Stimulated activated CD4-positive, alpha-beta T cell treated with anti-CD3 and anti-CD28 coated beads, Interleukin-4, amount 100 ng/mL, for 4 hours (primary cell): ENCODE measurements around the gene TF.

Experiments used
- DNase-seq, 2 experiments: peaks; one replicate each; pipeline ENCODE4 v3.0.0-alpha.2; 2020

The TF gene

DNA sequence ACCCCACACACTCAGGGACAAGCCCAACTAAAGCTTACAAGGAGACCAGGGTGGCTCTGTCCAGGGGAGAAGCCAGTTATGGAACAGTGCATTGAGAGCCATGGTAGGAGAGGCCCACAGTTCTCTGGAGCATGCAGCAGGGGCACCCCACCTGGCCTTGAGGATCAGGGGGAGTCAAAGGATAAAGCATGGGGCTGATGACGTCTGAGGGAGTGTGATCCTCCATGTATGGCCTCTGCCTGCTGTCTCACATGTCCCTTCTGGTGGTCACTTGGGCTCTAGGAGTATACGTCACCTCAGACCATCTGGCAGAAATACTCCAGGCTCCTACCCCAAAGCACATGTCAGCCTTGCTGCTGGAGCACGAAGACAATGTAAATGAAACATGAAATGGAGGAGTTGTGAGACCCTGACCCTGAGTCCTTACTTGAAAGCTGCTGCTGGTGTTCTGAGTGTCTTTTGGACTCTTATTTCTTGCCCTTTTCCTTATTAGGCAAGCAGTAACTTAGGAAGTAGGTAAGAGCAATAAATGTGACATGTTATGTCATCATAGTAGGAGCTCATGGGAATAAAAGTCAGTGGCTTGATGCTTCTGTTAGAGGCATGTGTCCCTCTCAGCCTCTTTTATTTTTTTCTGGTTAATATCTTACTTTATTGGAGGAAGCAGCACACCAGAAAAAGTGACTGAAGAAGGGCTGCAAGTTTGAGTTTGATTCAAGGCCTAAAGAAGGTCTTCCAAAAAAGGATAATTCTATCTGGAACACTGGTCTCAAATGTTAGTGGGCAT, 74.9 kb downstream of the TF start:
- no peak for DNase-seq

DNA sequence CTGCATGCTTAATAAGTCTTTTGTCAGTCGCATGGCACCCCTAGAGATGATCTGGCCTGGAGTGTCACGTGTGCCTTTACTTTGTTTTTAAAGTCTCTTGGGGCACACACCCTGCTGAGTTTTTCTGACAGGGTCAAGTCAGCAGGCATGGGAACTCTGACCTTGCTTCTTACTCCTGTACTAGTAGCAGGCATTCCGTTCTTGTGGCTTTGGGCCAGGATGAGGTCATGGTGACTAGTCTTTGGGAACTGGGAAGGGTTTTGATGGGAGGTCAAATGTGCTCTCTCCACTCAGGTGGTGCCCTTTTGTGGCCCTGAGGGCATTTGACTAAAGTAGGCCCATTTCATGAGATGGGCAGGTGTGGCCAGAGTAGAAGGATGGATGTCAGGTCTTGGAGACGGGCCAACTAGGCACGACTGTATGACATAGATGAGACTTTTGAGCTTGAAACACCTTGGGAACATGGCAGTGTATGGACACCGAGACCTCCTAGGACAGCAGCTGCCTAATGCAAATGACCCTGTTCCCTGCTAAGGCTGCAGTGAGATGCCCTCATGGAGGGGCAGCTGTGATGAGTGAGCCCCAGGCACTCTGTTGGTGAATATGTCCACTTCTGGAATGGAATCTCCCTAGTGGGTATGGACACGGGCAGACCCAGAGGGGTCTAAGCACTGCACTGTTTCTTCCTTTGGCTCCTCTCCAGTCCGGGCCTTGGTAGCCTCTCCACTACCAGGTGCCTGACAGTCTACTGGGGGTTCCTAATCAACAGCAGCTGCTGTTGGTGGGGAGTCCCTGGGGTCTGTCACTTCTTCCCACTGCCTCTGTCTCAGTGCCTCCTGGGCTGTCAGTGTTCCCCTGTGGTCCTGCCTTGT, 75.8 kb downstream of the TF start:
- no peak for DNase-seq

DNA sequence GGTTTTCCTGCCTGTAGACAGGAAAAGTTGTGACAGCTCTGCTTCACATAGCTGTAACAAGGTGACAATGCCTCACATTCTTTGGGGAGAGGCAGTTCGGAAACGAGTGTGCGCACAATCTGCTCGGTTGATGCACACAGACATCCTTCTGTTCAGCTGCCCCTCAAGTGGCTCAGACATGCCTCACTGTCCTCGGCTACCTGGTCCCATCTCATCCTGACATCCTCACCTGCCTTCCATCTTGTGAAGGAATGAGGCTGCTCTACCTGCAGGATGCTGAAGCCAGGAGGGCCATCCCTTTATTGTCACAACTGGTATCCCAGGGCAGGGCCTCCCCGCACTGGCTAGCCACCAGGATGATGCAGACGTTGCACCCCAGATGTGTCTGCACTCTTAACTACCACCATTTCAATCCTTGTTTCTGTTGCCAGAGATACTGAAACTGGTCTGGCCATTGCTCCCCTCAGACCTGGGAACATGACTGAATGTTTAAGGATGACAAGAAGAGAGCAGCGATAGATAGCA, 78.8 kb downstream of the TF start:
- DNase-seq = no peak

DNA sequence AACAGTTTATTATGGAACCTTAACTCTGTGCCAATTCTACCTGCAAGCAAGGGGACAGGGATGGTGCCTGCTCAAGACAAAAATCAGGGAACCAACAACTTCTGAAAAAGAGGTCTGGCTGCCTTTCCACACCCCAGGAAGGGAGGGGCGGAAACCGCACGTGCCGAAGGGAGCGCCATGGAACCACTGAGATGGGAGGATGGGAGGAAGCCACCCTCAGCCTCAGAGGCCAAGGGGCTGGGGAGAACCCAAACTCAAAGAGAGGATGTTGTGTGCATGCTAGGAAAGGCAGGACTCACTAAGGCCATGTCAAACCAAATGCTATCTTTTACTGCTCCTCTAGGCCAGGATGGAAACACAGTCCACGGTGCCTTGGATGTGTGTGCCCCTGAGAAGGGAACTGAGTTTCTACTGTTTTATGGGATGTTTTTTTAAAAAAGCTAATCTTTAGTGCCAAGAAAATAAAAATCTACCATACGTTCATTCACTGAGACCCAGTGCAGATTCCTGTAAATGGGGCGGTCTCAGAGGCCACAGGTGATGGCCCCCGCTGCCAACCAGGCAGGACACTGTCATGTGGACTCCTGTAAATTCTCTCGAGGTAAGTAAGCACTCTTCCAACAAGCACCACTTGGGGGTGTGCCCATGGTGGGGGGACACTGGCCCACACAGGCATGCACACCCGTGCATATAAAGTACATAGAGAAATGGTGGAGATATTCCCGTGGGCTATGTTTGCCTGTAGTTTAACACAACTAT, 80.0 kb downstream of the TF start:
- DNase-seq = no peak

DNA sequence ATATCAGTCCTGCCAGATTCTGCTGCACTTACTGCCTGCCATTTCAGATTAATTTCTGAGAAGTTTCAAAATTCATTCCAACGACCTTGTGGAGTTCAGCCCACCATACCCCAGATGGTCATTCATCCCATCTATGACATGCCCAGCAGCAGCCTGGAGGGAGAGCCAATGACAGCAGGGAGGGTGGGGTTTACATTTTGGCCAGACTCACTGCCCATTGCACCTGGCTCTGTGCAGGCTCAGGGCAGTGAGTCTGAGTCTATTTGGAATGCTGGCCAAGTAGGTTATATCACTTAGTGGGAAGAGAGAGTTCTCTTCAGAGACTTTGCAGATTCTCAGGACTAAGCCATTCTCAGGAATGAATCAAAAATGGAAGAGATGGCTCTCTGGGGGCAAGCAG, 80.9 kb downstream of the TF start:
- no peak for DNase-seq

DNA sequence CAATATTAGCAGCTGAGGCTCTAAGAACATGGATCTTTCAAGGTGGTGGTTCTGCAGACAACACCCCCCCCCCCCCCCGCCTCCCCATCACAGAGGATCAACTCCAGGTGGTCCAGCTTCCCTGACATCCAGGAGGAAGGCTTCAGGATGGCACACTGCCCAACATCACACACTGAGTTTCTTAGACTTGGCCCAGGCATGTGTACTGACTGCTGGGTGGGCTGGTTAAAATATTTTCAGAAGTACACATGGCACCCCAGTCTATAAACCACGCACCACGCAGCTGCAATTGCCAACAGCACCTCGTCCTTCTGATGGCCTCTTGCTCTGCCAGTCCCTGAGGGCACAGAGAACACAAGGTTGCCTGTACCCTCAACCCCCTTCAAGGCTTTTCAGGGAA, 81.5 kb downstream of the TF start:
- DNase-seq = no peak

DNA sequence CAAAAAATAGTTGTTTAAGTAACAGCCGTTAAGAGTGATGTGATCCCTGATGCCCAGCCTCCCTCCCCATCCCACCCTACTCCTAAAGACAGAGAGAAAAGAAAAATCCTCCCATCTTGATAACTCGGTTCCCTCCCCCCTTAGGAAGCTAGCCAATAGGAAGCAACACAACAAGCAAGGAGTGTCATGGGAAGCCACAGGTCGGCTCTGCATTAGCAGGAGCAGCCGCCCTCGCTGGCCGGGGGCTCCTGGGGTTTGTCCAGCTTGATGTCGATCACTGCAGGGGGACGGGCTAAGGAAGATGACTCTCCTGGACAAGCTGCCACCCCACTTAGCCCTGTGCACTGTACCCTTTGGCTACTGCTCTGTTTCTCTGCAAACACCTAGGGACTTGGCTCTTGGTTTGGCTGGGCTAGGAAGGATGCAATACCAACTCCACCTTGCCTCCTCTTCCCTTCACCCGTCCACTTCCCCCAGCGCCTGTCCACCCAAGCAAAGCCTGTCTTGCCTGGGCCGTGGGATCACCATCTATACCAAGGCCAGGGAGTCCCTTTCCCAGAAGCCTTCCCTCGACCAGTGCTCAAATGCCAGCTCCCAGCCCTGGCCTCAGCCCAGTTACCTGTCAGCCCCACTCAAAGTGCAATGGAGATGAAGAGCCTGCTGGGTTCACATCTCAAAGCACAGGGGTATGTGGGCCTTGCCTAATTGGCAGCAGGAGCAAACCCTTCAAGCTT, 82.5 kb downstream of the TF start:
- DNase-seq = no peak

DNA sequence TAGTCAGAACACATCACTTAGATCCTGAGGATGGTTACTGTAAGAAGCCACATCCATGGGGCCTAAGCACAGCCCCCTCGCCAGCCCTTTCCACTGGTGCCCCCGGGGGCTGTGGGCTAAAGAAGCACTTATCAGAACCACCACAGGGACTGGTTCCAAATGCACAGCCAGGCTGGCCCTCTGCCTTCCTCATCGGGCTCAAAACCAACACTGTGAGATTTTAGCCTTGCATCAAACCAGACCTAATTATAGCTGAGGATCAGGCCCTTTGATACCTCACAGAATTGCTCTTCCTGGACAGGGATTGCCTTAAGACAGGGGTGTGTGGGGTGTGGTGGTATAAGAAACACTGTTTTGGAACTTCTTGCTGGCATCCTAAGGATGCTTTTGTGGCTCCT, 83.1 kb downstream of the TF start:
- DNase-seq = no peak

DNA sequence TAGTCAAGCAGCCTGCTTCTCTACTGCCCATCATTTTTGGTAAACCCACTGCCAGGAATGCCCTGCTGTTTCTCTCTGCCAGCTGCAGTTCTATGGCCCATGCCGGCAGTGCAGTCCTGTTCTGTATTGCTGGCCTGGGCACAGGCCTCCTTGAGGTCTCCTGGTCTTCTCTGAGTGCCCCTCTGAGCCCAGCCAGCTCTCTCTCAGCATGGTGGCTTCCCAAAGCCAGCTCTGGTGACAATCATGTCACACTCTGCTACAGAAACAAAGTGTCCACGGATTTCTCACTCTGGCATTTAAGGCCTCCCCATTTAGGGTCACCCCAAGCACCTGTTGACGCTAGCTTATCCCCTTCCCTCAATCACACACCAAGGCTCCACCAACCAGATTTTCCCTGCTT, 83.9 kb downstream of the TF start:
- no peak for DNase-seq

DNA sequence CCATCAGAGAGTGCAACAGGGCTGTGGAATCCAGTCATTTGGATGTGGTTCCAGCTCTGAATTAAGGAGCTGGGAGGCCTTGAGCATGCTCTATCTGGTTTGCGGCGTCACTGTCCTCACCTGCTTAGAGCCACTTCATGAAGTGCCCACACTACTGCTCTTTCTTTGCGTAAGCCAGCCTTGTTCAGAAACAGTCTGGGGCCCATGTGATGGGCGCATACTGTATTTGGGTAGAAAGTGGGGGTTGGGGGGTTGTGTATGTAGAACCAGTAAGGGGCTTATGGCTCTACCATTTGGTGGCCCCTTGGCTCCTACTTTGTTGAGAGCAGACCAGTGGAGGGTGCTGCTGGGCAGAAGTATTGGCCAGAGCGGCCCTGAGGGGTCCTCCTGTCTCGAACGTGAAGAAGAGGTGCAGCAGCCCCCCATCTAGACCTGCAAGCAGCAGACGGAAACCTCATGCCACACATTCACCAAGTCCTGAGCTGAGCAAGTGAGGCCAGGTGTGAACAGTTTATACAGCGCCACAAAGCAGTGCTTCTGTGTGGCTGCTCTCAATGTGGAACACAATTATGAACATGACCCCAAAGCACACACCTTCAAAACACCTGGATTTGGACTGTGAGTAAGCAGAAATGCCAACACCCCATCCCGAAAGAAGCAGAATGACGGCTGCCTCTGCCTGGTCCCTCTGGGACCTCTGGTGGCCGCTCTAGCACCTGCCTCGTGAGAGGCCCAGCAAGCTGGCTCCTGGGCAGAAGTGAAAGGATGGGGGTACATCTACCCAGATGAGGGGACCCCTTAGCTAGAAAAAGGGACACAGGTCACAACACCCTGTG, 86.0 kb downstream of the TF start:
- DNase-seq = no peak

DNA sequence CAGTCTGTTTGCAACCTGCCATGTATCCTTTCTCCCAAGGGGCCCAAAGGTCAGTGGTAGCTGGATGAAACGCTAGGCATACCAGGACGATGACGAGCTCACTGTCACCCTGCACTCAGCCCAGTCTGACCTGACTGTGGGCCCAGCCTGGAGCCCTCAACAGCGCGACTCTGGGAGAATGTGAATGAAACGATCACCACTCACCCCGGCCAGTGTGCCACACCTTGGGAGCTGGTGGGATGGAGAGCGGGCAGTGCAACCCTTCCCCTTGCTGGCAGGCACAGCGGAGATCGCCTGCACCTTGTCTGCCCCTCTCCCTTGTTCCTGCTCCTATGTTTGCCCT, 86.6 kb downstream of the TF start:
- DNase-seq = no peak

DNA sequence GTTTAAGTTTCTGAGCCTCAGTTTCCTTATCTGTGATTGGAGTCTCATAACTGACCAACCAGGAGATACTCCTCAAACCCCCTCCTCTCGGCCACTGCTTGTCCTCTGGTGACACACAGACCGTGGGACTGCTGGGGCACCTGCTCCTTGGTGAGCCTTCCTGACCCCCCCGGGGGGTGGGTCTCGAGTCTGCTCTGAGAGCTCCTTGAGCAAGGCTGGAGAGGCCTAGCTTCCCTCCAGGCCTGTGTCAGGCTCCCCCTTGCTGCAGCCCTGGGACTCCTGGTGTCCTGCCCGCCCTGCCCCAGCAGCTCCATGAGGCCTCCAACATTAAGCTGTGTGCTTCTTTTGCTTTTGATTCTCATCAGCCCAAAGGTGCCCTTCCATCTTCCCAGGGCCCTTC, 87.1 kb downstream of the TF start:
- DNase-seq = no peak

DNA sequence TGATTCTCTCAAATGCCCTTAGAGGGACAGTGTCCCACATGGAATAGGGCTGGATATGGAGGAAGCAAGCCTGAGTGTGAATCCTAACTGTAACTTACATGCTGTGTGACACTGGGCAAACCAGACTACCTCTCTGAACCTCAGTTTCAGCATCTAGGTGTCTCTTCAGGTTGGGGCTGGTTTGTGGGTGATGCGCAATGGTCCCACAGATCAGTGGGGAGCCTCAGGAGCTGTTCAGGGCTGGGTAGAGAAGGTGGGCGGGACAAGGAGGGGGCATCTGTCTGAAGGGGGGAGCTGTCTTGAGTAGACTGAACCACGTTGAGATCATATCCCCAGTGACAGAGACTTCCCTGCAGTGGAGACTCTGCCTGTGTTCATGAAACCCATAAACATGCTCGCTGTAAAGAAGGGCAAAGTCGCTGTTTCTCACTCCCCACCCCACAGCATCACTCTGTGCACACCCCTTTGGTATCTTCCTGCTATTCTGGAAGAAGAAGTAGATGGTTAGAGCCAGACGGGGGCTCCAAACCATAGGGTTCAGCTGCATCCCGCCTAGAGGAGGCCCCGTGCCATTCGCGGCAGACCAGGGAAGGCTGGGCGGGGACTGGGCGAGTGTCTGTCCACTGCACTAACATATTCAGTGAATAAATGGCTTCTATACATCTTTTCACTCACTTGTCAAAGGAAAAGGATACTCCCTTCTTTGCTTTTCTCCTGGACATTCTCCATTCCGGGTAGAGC, 87.9 kb downstream of the TF start:
- DNase-seq = no peak

DNA sequence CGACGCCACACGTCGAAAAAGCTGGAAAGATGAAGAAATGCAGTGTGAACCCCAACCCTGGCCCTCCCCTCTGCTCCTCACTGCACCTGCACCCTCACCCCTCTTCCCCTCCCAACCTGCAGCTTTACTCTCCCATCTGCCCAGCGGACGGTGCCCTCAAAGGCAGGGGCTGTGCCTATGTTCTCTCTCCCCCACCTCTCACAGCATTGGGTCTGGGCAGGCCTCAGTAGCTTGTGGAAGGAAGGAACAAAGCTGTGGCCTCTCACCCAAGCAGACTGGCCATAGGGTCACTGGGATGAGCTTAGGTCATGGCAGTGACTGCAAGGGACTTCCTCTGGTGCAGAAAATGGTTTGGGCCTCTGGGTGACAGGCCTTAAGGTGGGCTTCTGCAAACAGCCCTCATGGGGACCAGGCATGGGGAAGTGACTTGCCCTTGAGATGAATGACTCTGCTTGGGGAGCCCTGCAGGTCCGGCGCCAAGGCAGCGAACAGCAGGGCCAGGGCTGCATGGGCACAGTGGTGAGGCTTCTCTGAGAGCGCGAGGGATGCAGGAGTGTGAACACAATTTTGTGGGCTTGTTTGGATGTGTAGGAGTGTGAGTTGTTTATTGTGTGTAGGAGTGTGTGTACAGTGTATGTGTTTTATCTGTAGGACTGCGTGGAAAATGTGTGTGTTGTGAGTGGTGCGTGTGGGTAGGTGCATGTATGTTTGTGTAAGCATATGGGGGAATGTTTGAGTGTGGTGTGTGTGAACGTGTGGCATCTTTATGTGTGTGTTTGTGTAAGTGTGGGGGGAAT, 88.6 kb downstream of the TF start:
- DNase-seq = no peak

DNA sequence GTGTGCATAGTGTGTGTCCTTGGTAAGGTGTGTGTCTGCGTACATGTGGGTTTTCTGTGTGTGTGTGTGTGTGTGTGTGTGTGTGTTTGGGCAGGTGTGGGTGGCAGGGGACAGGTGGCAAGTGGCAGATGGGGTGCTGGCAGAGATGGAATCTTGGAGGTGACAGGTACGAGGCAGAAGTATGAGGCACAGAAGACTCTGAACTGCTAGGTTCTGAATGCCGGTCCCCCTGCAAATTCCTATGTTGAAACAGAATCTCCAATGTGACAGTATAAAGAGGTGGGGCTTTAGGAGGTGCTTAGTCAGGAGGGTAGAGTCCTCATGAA, 89.2 kb downstream of the TF start:
- DNase-seq = no peak

DNA sequence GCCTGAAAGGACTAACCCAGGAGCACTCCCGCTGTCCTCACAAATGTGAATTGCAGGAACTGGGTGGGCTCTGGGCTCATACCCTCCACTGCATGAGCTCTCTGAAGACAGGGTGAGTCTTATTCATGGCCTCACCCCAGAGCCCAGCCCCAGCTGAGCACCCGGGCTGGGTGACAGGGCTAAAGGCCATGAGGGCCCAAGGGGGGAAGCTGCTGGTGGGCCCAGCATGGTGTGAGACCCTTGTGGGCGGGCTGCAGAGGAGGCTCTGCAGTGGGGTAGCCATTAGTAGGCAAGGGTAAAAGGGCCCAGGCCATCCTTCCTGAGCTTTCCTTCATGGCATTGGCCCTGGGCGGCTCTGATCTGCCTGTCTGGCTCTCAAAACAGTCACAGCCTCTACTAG, 89.8 kb downstream of the TF start:
- DNase-seq = no peak

DNA sequence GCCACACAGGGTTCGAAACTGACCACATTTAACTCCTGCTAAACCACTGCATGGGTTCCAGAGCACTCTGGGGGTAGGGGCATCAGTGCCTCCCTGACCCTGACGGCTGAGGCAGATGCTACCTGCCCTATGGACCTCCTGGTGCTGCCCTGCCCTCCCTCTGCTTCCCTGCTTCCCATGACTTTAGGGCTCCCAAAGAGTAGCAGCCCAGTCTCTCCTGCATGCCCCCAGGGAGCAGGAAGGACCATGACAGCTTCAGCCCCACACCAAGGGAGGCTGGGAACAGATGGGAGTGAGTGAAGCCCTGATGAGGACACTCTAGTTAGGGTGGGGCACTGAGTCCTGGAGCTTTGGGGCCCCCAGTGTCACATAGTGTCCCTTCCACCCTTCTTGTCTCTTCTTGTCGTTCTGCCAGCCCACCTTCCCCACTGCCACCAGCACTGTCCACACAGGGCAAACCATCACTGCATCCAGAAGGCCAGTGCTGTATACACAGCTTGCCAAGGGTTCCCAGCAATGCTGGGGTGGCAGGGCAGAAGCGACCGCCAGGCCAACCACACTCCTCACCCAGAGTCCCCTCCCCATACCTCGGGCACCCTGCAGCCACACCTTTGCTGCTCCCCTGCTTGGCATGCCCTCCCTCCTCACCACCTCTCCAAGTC, 90.4 kb downstream of the TF start:
- no peak for DNase-seq

DNA sequence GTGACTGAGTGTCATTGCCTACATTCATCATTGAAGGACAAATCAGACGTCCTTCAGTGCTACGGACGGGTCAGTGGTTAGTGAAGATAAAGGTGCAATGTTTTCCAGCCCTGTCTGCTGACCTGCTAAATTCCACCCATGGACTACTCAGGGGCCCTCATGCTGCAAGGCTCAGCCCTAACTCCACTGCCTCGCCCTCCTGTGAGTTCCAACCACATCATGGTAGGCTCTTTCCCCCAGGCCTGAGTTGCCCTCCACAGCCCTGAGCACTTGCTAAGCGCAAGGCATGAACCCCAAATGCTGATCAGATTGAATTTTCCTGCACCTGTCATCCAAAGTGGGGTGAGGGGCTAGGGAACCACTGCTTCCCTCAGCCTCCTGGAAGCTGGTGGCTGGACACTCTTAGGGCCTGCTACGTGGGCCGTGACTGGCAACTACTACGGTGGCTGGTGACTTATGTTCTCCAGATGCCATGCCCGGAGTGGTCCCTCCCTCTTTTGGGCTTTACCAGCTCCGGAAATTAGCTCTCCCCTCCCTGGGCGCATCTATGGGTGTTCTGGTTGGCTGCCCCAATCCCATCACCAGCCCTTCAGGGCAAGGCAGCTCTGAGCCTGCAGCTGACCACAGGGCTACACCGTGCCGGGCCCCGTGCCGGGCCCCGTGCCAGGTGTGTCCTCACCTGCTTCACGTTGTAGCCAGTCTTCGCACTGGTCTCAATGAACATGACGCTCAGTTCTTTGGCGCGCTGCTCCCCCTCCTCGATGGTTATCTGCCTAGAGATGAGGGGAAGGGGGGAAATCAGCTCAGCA, 91.5 kb downstream of the TF start:
- DNase-seq = no peak

DNA sequence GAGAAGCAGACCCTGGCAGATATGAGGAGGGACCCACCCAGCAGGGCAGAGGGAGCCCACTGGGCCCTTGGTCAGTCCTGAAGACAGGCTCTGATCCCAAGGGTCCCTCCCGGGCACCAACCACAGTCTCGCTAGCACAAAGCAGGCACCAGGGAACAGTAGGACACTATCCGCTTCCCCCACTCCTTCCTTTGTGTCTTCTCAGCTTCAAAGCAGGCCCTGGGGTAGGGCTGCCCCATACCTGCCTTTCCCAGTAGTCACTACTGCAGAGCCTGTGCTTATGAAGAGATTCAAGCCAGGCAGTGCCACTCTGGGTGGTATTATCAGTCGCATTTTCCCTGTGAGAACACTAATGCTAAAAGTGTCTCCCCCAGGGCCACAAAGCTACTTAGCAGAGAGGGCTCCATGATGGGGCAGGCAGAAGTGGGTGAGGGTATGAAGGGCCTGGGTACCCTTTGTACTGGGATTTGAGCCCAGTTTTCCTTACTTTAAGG, 92.2 kb downstream of the TF start:
- no peak for DNase-seq
